Mesendoderm (in vitro differentiated cells): Measurements from ENCODE around the gene DPEP1.

ENCODE experiments used
- DNase-seq: peaks from one replicate; pipeline ENCODE4 v3.0.0; 2013
- H2AK5ac ChIP-seq: 2 replicates; pipeline ENCODE4 v1.6.1; 2013; ENCODE audit warnings: low read length, inconsistent platforms
- H2BK120ac ChIP-seq: 2 replicates; pipeline ENCODE4 v1.6.1; 2013; ENCODE audit warnings: low read depth, mild to moderate bottlenecking, low read length, moderate library complexity, mixed read lengths
- H2BK15ac ChIP-seq: replicated peaks from 2 replicates; pipeline ENCODE4 v1.6.1; 2013; ENCODE audit warnings: low read depth, mild to moderate bottlenecking, moderate library complexity
- H2BK5ac ChIP-seq: 2 replicates; pipeline ENCODE4 v1.6.1; 2013; ENCODE audit warnings: low read length, inconsistent platforms
- H3K18ac ChIP-seq: 2 replicates; pipeline ENCODE4 v1.6.1; 2013; ENCODE audit warnings: mild to moderate bottlenecking, low read length, mixed read lengths
- H3K23ac ChIP-seq: one replicate; pipeline ENCODE4 v1.6.1; 2013; ENCODE audit warnings: low read length
- H3K27ac ChIP-seq: 2 replicates; pipeline ENCODE4 v1.5.1; 2013; ENCODE audit warnings: low read depth, mild to moderate bottlenecking, inconsistent platforms, low read length, moderate library complexity
- H3K27me3 ChIP-seq: 2 replicates; pipeline ENCODE4 v1.6.1; 2013; ENCODE audit warnings: low read length, control low read depth, mild to moderate bottlenecking, inconsistent platforms; ENCODE audit not compliant: insufficient read depth, poor library complexity
- H3K36me3 ChIP-seq: 2 replicates; pipeline ENCODE4 v1.6.1; 2013; ENCODE audit warnings: low read length, inconsistent platforms; ENCODE audit not compliant: control insufficient read depth, insufficient read depth
- H3K4ac ChIP-seq: one replicate; pipeline ENCODE4 v1.6.1; 2013; ENCODE audit warnings: low read depth, mild to moderate bottlenecking, low read length, moderate library complexity
- H3K4me1 ChIP-seq: 2 replicates; pipeline ENCODE4 v1.6.1; 2013; ENCODE audit warnings: low read depth, low read length, inconsistent platforms; ENCODE audit not compliant: control insufficient read depth
- H3K4me2 ChIP-seq: 2 replicates; pipeline ENCODE4 v1.6.1; 2013; ENCODE audit warnings: low read length
- H3K4me3 ChIP-seq: 2 replicates; pipeline ENCODE4 v1.5.1; 2013; ENCODE audit warnings: mild to moderate bottlenecking, low read length
- H3K56ac ChIP-seq: one replicate; pipeline ENCODE4 v1.6.1; 2013; ENCODE audit warnings: low read length
- H3K79me1 ChIP-seq: 2 replicates; pipeline ENCODE4 v1.6.1; 2013; ENCODE audit warnings: low read length, inconsistent platforms
- H3K79me2 ChIP-seq: 2 replicates; pipeline ENCODE4 v1.6.1; 2013; ENCODE audit warnings: mild to moderate bottlenecking, low read length; ENCODE audit not compliant: control insufficient read depth, insufficient read depth
- H3K9ac ChIP-seq: 2 replicates; pipeline ENCODE4 v1.6.1; 2013; ENCODE audit warnings: low read length, inconsistent platforms
- H4K5ac ChIP-seq: one replicate; pipeline ENCODE4 v1.6.1; 2013; ENCODE audit warnings: low read length
- H4K8ac ChIP-seq: one replicate; pipeline ENCODE4 v1.6.1; 2013; ENCODE audit warnings: low read depth, mild to moderate bottlenecking, control low read depth, low read length, moderate library complexity
- WGBS: extraction: QIAGEN DNeasy Blood & Tissue Kit; methylation state at CpG from one replicate; pipeline ENCODE4 v1.1.7; 2013; ENCODE audit warnings: low lambda C conversion rate, missing lambda C conversion rate; ENCODE audit not compliant: insufficient coverage; ENCODE audit errors: extremely low coverage; 5-methylcytosine and 5-hydroxymethylcytosine counted together

DPEP1 gene

GRCh38 chr16:89617036-89617435, 3.6 kb downstream of the DPEP1 start:
- no CpG with 5 or more reads among the region's 6 CpGs for WGBS
- H3K4me1 ChIP-seq: no peaks in the 10 kb centered on the region
- H3K9ac ChIP-seq: no peak overlapping the region
- H3K4me3 ChIP-seq: no peak overlapping the region
- no peak overlapping the region for H2BK15ac ChIP-seq
- no peak for DNase-seq
- H3K23ac ChIP-seq: no peak overlapping the region
- H2AK5ac ChIP-seq: no peak overlapping the region
- H3K27ac ChIP-seq: no peak overlapping the region
- H4K5ac ChIP-seq: no peak overlapping the region
- no peak overlapping the region for H3K4ac ChIP-seq
- no peaks in the 10 kb centered on the region for H3K27me3 ChIP-seq
- no peak overlapping the region for H2BK120ac ChIP-seq
- no peak overlapping the region for H4K8ac ChIP-seq
- H2BK5ac ChIP-seq: no peak overlapping the region
- no peaks in the 10 kb centered on the region for H3K79me1 ChIP-seq
- H3K56ac ChIP-seq: no peak overlapping the region
- no peak overlapping the region for H3K4me2 ChIP-seq
- no peaks in the 10 kb centered on the region for H3K36me3 ChIP-seq
- H3K79me2 ChIP-seq: no peaks in the 10 kb centered on the region
- no peak overlapping the region for H3K18ac ChIP-seq

DNA sequence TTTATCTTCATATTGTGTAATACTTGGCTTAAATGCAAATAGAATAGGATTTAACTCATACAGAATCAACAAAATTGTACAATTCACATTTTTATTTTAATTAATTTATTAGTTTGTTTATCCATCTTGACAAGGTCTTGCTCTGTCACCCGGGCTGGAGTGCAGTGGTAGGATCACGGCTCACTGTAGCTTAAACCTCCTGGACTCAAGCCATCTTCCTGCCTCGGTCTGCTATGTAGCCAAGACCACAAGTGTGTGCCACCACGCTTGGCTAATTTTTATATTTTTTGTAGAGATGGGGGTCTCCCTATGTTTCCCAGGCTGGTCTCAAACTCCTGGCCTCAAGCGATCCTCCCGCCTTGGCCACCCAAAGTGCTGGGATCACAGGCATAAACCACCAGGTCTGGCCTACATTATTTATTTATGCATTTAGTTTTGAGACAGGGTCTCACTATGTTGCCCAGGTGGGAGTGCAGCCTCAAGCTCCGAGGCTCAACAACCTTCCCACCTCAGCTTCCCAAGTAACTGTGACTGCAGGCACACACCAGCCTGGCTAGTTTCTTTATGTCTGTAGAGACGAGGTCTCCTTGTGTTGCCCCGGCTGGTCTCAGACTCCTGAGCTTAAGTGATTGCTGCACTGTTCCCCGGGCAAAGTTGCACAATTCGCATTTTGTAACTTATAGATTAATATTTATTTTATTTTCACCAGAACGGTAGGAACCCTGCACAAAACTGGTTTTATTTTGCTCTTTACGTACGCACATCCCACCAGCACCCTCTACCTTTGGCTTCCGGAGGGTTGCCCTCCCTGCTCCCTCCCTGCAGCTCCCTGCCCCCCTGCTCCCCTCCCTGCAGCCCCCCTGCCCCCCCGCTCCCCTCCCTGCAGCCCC, 4.9 kb downstream of the DPEP1 start:
- WGBS: no CpG with 5 or more reads among the region's 16 CpGs
- no peaks in the 10 kb centered on the region for H3K79me1 ChIP-seq
- H4K5ac ChIP-seq: no peak overlapping the region
- no peaks in the 10 kb centered on the region for H3K4me1 ChIP-seq
- no peak overlapping the region for H4K8ac ChIP-seq
- no peak overlapping the region for H3K18ac ChIP-seq
- H3K36me3 ChIP-seq: no peaks in the 10 kb centered on the region
- H3K4me3 ChIP-seq: no peak overlapping the region
- no peak overlapping the region for H2AK5ac ChIP-seq
- DNase-seq: no peak
- H3K27ac ChIP-seq: no peak overlapping the region
- H3K27me3 ChIP-seq: no peaks in the 10 kb centered on the region
- no peak overlapping the region for H2BK5ac ChIP-seq
- H3K56ac ChIP-seq: no peak overlapping the region
- H2BK15ac ChIP-seq: no peak overlapping the region
- no peak overlapping the region for H3K9ac ChIP-seq
- no peak overlapping the region for H2BK120ac ChIP-seq
- H3K4me2 ChIP-seq: no peak overlapping the region
- H3K23ac ChIP-seq: no peak overlapping the region
- H3K79me2 ChIP-seq: no peaks in the 10 kb centered on the region
- no peak overlapping the region for H3K4ac ChIP-seq

DNA sequence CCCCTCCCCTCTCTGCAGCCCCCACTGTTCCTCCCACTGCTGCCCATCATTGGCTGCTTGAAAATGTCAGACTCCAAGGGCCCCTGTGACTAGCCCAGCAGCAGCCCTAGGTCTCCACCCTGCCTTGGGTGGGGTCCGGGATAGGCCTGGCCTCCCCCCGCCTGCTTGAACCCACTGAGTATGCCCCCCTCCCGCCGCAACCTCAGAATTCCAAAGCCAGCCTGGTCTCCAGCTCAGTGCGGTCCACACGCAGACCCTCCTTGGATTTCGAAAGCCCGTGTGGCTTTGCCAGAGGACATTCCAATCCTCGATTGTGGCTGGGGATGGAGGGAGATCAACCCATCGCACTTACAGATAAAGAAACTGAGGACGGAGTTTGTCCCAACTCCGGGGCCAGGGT, 6.4 kb downstream of the DPEP1 start:
- H3K4me1 ChIP-seq: no peaks in the 10 kb centered on the region
- WGBS: no CpG with 5 or more reads among the region's 12 CpGs

GRCh38 chr16:89620406-89620841, 7.0 kb downstream of the DPEP1 start:
- Histone ChIP-seq H3K36me3 (no peaks in the 10 kb centered on the region), H3K23ac (no peak overlapping the region), H3K79me2 (no peaks in the 10 kb centered on the region), H3K4me1 (no peaks in the 10 kb centered on the region), H3K4me2 (no peak overlapping the region), H3K4ac (no peak overlapping the region), H3K27ac (no peak overlapping the region), H2AK5ac (no peak overlapping the region), H3K4me3 (no peak overlapping the region), H4K8ac (no peak overlapping the region), H3K79me1 (no peaks in the 10 kb centered on the region), H3K18ac (no peak overlapping the region), H3K27me3 (peaks cover 3% of the 10 kb centered on the region), H3K9ac (no peak overlapping the region), H2BK15ac (no peak overlapping the region), H4K5ac (no peak overlapping the region), H2BK120ac (no peak overlapping the region), H2BK5ac (no peak overlapping the region), H3K56ac (no peak overlapping the region)
- no peak for DNase-seq
- no CpG with 5 or more reads among the region's 16 CpGs for WGBS

More for the DNA sequence above, 6.4 kb downstream of the DPEP1 start:
- Histone ChIP-seq H3K27ac (no peak overlapping the region), H3K4me2 (no peak overlapping the region), H3K79me1 (no peaks in the 10 kb centered on the region), H3K23ac (no peak overlapping the region), H3K56ac (no peak overlapping the region), H4K8ac (no peak overlapping the region), H3K36me3 (no peaks in the 10 kb centered on the region), H3K27me3 (peaks cover 3% of the 10 kb centered on the region), H3K4ac (no peak overlapping the region), H4K5ac (no peak overlapping the region), H2AK5ac (no peak overlapping the region), H3K79me2 (no peaks in the 10 kb centered on the region), H3K4me3 (no peak overlapping the region), H2BK120ac (no peak overlapping the region), H2BK5ac (no peak overlapping the region), H2BK15ac (no peak overlapping the region), H3K18ac (no peak overlapping the region), H3K9ac (no peak overlapping the region)
- no peak for DNase-seq

GRCh38 chr16:89621136-89621697, 7.8 kb downstream of the DPEP1 start:
- no peak overlapping the region for H4K5ac ChIP-seq
- no peaks in the 10 kb centered on the region for H3K79me2 ChIP-seq
- H2AK5ac ChIP-seq: no peak overlapping the region
- H3K27me3 ChIP-seq: peaks cover 3% of the 10 kb centered on the region
- H3K56ac ChIP-seq: no peak overlapping the region
- no peak overlapping the region for H3K4me2 ChIP-seq
- H2BK5ac ChIP-seq: no peak overlapping the region
- H3K36me3 ChIP-seq: no peaks in the 10 kb centered on the region
- no peak overlapping the region for H3K4me3 ChIP-seq
- no peaks in the 10 kb centered on the region for H3K79me1 ChIP-seq
- H3K4me1 ChIP-seq: no peaks in the 10 kb centered on the region
- no peak overlapping the region for H4K8ac ChIP-seq
- no CpG with 5 or more reads among the region's 18 CpGs for WGBS
- no peak overlapping the region for H3K18ac ChIP-seq
- no peak overlapping the region for H3K4ac ChIP-seq
- no peak overlapping the region for H3K9ac ChIP-seq
- DNase-seq: no peak
- H3K23ac ChIP-seq: no peak overlapping the region
- H2BK120ac ChIP-seq: no peak overlapping the region
- no peak overlapping the region for H2BK15ac ChIP-seq
- H3K27ac ChIP-seq: no peak overlapping the region
